HG03045 (cell line): ENCODE data around the gene XRCC2.

Experiments used
- ATAC-seq: cut with Tn5 transposase; IDR thresholded peaks from one replicate; pipeline ENCODE4 v1.9.1; 2021; ENCODE audit warnings: mild to moderate bottlenecking, moderate library complexity; ENCODE audit not compliant: unreplicated experiment

The XRCC2 gene

DNA sequence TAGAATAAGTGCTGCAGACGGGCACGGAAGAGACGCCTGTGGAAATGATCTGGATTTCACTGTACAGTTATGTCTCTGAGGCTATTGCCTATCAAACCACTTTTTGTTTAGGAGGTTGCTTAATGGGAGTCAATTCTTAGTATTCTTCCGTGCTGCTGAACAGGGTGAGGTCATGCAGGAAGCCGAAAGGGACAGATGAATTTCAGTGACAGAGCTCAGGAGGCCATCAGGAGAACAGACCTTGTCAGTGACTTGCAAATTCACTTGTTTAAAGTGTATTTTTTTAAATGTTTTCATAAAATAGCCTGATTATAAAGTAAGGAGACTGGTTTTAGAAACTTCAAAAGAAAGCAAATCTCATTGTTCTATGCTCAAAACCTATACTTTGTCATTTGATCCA, 58.9 kb downstream of the XRCC2 start:
- ATAC-seq, result no peak

DNA sequence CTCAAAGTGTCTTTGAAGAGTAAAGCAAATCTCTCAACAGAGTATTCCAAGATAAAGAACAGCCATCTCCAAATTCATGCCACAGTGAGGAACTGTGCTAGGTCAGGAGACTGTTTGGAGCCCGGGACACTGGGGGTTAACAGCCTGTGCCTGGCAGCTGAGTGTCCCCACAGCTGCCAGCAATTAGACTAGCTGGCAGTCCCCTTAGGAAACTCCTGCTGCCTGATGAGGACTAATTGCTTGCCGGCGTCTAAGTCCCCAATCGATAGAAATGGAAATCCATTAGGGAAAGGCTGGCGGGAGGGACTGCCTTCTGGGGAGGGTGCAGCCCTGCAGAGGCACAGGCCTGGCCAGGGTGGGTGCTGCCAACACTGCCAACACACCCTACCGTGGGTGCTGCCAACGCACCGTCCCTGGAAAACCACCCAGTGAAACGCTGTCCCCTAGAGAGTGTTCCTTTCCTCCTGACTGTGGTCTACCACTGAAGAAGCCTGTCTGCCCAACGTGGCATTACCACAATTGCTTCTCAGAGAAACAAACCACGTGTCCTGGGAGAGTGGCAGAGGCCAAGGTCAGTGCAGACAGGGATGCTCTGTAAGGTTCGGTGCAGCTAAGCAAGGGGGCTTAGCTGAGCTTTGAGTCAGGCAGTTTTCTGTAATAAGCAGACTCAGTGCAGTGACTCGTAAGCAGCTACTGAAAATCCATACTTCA, 60.8 kb downstream of the XRCC2 start:
- ATAC-seq, result no peak

DNA sequence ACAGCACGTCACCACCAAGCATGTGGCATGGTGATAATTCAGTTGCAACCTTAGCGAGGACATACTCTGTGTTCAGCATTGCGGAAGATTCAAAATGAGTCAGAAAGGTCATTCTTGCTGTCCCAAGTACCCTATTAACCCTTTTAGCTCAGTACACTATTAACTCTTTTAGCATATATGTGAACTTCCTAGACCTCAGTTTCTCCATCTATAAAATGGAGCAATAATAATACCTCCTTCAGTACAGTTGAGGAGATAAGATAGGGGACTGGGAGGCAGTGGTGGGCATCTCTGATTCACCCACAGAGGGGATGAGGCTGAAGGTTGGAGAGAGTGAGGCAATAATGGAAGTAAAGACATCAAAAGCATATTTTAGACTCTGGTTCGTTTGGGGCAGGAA, 67.3 kb downstream of the XRCC2 start:
- ATAC-seq, result no peak

DNA sequence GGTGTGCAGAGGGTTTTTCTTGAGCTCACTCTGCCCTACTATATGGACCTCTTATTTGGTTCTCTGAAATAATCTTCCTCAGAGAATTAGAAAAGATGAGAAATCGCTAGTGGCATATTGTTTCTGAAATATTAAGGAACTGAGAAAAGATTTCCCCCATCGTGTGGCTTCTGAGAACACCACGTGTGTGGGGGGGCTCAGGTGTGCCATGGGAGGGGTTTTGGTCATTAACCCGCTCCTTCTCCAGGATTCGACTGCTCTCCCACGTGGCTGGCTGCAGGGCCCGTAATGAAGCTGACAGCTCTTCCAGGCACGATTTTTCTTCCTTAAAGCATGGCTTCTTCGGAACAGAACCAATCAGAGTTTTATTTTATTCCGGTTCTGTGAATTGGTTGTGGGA, 67.7 kb downstream of the XRCC2 start:
- no peak for ATAC-seq

DNA sequence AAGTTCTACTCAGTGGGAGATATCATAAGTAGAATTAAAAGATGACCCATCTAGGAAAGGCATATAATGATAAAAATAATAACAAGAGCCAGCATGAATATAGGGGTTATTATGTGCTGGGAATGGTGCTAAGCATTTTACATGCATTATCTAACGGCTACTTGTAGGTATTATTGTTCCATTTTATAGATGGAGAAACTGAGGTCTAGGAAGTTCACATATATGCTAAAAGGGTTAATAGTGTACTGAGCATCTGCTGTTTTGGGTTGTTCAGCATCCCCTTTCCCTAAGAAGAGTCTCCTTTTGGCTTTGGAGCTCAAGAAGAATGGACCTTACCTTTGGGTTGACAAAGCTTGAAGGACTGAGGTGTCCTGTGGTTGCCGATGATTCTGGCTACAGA, 68.9 kb downstream of the XRCC2 start:
- ATAC-seq, result no peak

DNA sequence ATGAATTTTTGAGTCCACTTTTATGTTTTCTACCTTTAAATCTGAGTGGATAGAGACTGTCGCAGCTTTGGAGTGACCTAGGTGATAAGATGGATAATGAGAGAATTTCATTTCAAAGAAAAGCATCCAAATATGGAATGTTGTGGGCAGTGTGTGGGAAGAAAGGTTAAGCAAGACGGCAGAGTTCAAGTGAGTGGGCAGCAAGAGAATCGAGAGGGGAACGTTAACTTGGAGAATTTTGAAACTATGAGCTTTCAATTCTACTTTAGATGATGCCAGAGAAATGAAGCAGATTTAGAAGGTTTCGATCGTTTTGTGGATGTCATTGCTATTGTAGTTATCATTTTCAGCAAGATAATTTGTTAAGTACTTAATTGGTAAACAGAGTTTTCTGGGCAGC, 73.0 kb downstream of the XRCC2 start:
- no peak for ATAC-seq

DNA sequence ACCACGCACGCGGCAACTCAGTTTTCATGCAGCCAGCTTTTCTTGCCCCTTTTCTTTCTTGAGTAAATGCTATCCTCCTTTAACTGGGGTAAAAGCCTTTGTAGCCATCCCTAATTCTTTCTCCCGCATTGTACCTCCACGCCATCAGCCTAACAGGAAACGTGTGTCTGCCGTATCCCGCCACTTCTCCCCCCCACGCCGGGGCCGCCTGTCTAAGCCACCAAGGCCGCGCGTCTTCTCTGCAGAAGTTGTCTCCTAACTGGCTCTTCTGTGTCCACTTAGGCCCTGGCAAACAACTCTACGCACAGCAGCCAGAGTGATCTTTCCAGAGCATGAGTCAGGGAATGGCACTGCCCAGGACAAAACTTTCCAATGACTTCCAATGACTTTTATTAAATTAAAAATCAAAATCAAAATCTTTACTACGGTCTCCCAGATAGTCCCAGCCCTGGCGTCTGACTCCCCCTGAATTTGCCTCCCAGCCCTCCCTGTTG, 74.6 kb downstream of the XRCC2 start:
- ATAC-seq, result no peak

DNA sequence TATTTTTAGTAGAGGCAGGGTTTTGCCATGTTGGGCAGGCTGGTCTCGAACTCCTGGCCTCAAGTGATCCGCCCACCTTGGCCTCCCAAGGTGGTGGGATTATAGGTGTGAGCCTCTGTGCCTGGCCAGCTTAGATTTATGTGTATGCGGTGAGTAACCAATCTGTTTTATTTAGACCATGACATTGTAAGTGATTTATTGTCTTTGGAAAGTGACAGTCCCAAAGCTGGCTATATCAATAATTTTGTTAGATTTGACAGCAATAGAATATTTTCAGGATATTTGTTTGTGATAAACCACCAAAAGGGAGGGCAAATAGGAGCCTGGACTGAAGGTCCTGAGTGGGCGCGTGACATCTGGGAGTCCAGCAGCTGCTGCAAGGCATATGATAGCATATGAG, 75.7 kb downstream of the XRCC2 start:
- no peak for ATAC-seq

DNA sequence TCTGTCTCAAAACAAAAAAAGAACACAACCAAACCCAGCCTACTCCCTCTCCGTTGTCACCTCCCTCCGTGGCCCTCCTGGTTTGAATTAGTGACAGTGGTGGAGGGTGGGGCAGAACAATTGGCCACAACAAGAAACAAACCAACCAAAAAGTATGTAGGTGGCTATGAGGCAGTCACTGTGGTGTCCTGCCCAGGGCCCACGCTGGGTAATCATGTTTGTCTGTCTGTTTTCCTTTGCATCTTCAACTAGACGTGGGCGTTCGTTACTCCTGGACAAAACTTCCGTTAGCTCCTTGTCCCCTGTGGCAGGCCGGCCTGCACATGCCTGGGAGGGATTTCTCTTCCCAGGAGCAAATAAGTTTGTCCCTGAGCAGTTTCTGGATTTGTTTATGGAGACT, 78.4 kb downstream of the XRCC2 start:
- no peak for ATAC-seq

DNA sequence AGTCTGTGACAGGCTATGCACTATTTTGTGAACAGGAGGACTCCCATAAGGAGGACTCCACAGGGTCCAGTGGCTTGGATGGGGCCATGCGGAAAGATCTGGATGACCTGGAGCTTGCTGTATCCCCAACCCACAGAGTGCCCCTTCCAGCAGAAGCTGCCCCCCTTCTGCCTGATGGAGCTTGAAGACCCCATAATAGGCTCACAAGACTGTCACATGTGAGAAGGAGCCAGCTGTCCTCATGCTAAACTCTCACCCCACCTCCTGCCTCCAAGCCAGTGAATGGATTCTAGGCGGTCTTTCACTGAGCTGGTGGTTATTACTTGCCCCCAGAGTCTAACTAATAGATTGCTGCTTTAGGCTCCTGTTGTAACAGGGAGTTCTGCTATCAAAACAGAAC, 79.1 kb downstream of the XRCC2 start:
- no peak for ATAC-seq
